Sigmoid colon (tissue), 7 donors: ENCODE data around the gene ZNF829. TPM values are rescaled to one million over a fixed set of nuclear protein-coding genes. Genes with fewer than 3 reads are reported as not detected.

ENCODE experiments used
- DNase-seq: peaks from one replicate; pipeline ENCODE4 v3.0.0-alpha.2; 2019
- H3K27ac ChIP-seq, 4 donors: fragments of 200-600 bp; sonication (generic); one replicate each; pipeline ENCODE4 v1.5.1; 2016 to 2019; ENCODE audit warnings: mild to moderate bottlenecking in 1 of 4
- H3K27me3 ChIP-seq, 3 donors: fragments of 200-600 bp; sonication (generic); one replicate each; pipeline ENCODE4 v1.5.1; 2019; ENCODE audit warnings: mild to moderate bottlenecking in 1 of 3
- H3K36me3 ChIP-seq, 4 donors: fragments of 200-600 bp; sonication (generic); one replicate each; pipeline ENCODE4 v1.5.1; 2016 to 2019
- H3K4me1 ChIP-seq, 4 donors: fragments of 200-600 bp; sonication (generic); one replicate each; pipeline ENCODE4 v1.5.1; 2017 to 2019
- H3K4me3 ChIP-seq, 4 donors: fragments of 200-600 bp; sonication (generic); one replicate each; pipeline ENCODE4 v1.5.1; 2017 to 2019; ENCODE audit warnings: mild to moderate bottlenecking in 2 of 4, moderate library complexity in 1 of 4
- H3K9me3 ChIP-seq, 4 donors: fragments of 200-600 bp in 3 of 4; sonication (generic) in 3 of 4; one replicate each; pipeline versions ENCODE4 v1.5.1 to v1.6.1; 2013 to 2019
- EP300 ChIP-seq, 4 donors: sonication (generic); formaldehyde crosslinking; IDR thresholded peaks; one replicate each; pipeline ENCODE4 v1.6.1; 2017; ENCODE audit warnings: antibody characterized with exemption in 4 of 4
- POLR2A ChIP-seq, 2 donors: fragments of 450-650 bp; IDR thresholded peaks; one replicate each; pipeline ENCODE4 v1.6.1; 2016; ENCODE audit warnings: antibody characterized with exemption in 2 of 2, mild to moderate bottlenecking in 2 of 2, moderate library complexity in 2 of 2
- POLR2AphosphoS5 ChIP-seq, 4 donors: sonication (generic); formaldehyde crosslinking; IDR thresholded peaks; one replicate each; pipeline ENCODE4 v1.6.1; 2017; ENCODE audit warnings: antibody characterized with exemption in 4 of 4
- WGBS, 2 donors: extraction: QIAGEN DNeasy Blood & Tissue Kit; methylation state at CpG; one replicate each; pipeline ENCODE4 v1.1.7; 2013; 5-methylcytosine and 5-hydroxymethylcytosine counted together
- intact Hi-C: fragments of 100-400 bp; cut with DNase I; formaldehyde crosslinking; loops from one replicate; pipeline ENCODE4 v1.15.1; 2023
- polyA plus RNA-seq, 3 donors: library from polyadenylated mRNA; stranded (reverse); fragments of 200-250 nt; gene quantifications; one replicate each; pipeline ENCODE4 v1.2.3, GENCODE V29; 2013
- total RNA-seq, 4 donors: library from RNA; depleted of rRNA; stranded (reverse); fragments of >200 nt; gene quantifications; one replicate each; pipeline ENCODE4 v1.1.0, GENCODE V29; 2016
- TF ChIP-seq, protein P1 (sequence below), 4 experiments: fragments of 450-650 bp in 3 of 4; fragments of 200-600 bp in 1 of 4; IDR thresholded peaks; one replicate each; pipeline ENCODE4 v1.5.1; 2016 to 2019; ENCODE audit warnings: antibody characterized with exemption in 4 of 4, mild to moderate bottlenecking in 3 of 4, moderate library complexity in 2 of 4
- donor health status: healthy with polysubstance abuse.
- donor health status: Bipolar disorder and iron deficiency.
- donor health status: healthy.

ZNF829 gene
- total and polyA plus RNA-seq, 7 donors: under 0.01 to 6.4 (median 3.6) TPM

DNA sequence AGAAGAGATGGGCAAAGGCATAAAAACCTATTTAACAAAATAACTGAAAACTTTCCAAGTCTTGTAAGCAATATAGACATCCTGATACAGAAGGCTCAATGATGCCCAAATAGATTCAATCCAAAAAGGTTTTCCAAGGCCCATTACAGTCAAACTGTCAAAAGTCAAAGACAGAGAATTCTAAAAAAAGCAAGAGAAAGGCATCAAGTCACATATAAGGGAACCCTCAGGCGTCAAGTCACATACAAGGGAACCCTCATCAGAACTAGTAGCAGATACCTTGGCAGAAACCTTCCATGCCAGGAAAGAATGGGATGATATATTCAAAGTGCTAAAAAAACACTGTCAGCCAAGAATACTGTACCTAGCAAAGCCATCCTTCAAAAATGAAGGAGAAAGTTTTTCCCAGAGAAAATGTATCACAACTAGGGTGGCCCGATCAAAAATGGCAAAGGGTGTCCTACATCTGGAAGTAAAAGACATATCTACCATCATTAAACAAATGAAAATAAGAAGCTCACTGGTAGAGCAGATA, 21.2 kb downstream of the ZNF829 start:
- Histone ChIP-seq H3K36me3 (peaks cover 46 to 100% (median 87%) of the 10 kb centered on the region in 4 donors), H3K27me3 (no peaks in the 10 kb centered on the region), H3K4me1 (no peaks in the 10 kb centered on the region), H3K27ac (no peak overlapping the region), H3K9me3 (peaks cover 60 to 99% (median 80%) of the 10 kb centered on the region in 4 donors), H3K4me3 (no peak overlapping the region)
- no peak for DNase-seq
- intact Hi-C loops: no loop called here
- WGBS, 2 donors: 95 to 97% methylated on average over 2 of the region's 2 CpGs
- TF ChIP-seq EP300 (IDR thresholded peaks at IDR 0.05) (no peak), POLR2A (IDR thresholded peaks at IDR 0.05) (no peak), POLR2AphosphoS5 (IDR thresholded peaks at IDR 0.05) (no peak)
- TF ChIP-seq, protein P1, sequence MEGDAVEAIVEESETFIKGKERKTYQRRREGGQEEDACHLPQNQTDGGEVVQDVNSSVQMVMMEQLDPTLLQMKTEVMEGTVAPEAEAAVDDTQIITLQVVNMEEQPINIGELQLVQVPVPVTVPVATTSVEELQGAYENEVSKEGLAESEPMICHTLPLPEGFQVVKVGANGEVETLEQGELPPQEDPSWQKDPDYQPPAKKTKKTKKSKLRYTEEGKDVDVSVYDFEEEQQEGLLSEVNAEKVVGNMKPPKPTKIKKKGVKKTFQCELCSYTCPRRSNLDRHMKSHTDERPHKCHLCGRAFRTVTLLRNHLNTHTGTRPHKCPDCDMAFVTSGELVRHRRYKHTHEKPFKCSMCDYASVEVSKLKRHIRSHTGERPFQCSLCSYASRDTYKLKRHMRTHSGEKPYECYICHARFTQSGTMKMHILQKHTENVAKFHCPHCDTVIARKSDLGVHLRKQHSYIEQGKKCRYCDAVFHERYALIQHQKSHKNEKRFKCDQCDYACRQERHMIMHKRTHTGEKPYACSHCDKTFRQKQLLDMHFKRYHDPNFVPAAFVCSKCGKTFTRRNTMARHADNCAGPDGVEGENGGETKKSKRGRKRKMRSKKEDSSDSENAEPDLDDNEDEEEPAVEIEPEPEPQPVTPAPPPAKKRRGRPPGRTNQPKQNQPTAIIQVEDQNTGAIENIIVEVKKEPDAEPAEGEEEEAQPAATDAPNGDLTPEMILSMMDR (IDR thresholded peaks at IDR 0.05): no peak

DNA sequence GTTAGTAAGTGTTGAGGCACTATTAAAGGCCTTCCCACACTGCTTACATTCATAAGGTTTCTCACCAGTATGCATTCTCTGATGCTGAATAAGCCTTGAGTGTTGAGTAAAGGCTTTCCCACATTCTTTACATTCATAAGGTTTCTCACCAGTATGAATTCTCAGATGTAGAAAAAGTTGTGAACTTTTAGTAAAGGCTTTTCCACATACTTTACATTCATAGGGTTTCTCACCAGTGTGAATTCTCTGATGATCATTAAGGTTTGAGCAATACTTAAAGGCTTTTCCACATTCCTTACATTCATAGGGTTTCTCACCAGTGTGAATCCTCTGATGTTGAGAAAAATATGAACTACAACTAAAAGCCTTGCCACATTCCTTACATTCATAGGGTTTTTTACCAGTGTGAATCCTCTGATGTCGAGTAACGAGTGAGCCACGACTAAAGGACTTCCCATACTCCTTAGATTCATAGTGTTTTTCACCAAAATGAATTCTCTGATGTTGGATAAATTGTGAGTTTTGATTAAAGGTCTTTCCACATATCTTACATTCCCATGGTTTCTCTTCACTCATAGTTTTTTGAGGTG, 24.2 kb downstream of the ZNF829 start:
- H3K36me3 ChIP-seq: peaks cover 41 to 89% (median 67%) of the 10 kb centered on the region in 4 donors
- no peaks in the 10 kb centered on the region for H3K4me1 ChIP-seq
- peaks cover 52 to 98% (median 79%) of the 10 kb centered on the region in 4 donors for H3K9me3 ChIP-seq
- no peak overlapping the region for H3K4me3 ChIP-seq
- WGBS, 2 donors: 95 to 97% methylated on average over 3 of the region's 3 CpGs
- TF ChIP-seq, protein P1 (IDR thresholded peaks at IDR 0.05): no peak
- TF ChIP-seq POLR2AphosphoS5 (IDR thresholded peaks at IDR 0.05) (no peak), EP300 (IDR thresholded peaks at IDR 0.05) (no peak), POLR2A (IDR thresholded peaks at IDR 0.05) (no peak)
- no peak for DNase-seq
- intact Hi-C loops: no loop called here
- H3K27me3 ChIP-seq: no peaks in the 10 kb centered on the region
- H3K27ac ChIP-seq: no peak overlapping the region

DNA sequence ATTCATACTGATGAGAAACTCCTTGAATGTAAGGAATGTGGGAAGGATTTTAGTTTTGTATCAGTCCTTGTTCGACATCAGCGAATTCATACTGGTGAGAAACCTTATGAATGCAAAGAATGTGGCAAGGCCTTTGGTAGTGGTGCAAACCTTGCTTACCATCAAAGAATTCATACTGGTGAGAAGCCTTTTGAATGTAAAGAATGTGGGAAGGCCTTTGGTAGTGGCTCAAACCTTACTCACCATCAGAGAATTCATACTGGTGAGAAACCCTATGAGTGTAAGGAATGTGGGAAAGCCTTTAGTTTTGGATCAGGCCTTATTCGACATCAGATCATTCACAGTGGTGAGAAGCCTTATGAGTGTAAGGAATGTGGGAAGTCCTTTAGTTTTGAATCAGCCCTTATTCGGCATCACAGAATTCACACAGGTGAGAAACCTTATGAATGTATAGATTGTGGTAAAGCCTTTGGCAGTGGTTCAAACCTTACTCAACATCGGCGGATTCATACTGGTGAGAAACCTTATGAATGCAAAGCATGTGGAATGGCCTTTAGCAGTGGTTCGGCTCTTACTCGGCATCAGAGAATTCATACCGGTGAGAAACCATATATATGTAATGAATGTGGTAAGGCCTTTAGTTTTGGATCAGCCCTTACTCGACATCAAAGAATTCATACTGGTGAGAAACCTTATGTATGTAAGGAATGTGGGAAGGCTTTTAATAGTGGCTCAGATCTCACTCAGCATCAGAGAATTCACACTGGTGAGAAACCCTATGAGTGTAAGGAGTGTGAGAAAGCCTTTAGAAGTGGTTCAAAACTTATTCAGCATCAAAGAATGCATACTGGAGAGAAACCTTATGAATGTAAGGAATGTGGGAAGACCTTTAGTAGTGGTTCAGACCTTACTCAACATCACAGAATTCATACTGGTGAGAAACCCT, 38.8 kb downstream of the ZNF829 start:
- no peak overlapping the region for H3K27ac ChIP-seq
- H3K9me3 ChIP-seq: peaks cover 47 to 93% (median 75%) of the 10 kb centered on the region in 4 donors
- H3K4me3 ChIP-seq: no peak overlapping the region
- no peaks in the 10 kb centered on the region for H3K27me3 ChIP-seq
- TF ChIP-seq EP300 (IDR thresholded peaks at IDR 0.05): no peak
- TF ChIP-seq, protein P1 (IDR thresholded peaks at IDR 0.05): no peak
- TF ChIP-seq POLR2A (IDR thresholded peaks at IDR 0.05): no peak
- no peak for TF ChIP-seq POLR2AphosphoS5 (IDR thresholded peaks at IDR 0.05)
- WGBS, 2 donors: 97 to 98% methylated on average over 10 of the region's 10 CpGs
- H3K36me3 ChIP-seq: peaks cover 14 to 85% (median 62%) of the 10 kb centered on the region in 4 donors
- intact Hi-C loops: no loop called here
- no peak for DNase-seq
- no peaks in the 10 kb centered on the region for H3K4me1 ChIP-seq

DNA sequence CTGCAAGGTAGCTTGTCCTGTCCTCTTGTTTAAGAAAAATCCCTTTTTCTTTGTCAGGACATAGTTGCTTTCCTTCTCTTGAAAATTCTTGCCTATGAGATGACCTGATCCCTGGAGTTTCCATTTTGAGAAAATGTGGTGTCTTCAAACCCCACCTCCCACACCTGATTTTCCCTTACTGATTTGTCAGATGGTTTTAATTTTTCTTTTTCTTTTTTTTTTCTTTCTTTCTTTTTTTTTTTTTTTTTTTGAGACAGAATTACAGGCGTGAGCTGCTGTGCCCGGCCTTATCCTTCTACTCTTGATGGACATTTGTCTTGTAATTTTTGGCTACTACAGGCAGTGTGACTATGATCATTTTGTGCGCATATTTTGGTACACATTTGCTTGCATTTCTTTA, 64.2 kb downstream of the ZNF829 start:
- 95 to 99% methylated on average over 3 of the region's 3 CpGs for WGBS, 2 donors
- Histone ChIP-seq H3K4me3 (peak overlapping the region in 2 of 4 donors; percentile 73 to 77), H3K36me3 (peaks cover 0 to 36% (median 16%) of the 10 kb centered on the region in 4 donors), H3K27ac (no peak overlapping the region), H3K9me3 (peaks cover 0 to 4% (median 2%) of the 10 kb centered on the region in 4 donors), H3K4me1 (peaks cover 0 to 22% (median 17%) of the 10 kb centered on the region in 4 donors), H3K27me3 (no peaks in the 10 kb centered on the region)
- intact Hi-C loops: loop anchor here (2.0 kb wide), 2 partner anchors 65 to 79 kb away; partner anchors contain the start of genes ZNF568, ZNF829 and ZNF850
- DNase-seq: no peak
- TF ChIP-seq POLR2A (IDR thresholded peaks at IDR 0.05) (no peak), POLR2AphosphoS5 (IDR thresholded peaks at IDR 0.05) (no peak), EP300 (IDR thresholded peaks at IDR 0.05) (no peak)
- TF ChIP-seq, protein P1 (IDR thresholded peaks at IDR 0.05): no peak
